GM12891 (cell line): ENCODE results near the gene ISG20L2.

ENCODE experiments used
- DNase-seq: peaks from one replicate; pipeline ENCODE4 v3.0.0; 2011; ENCODE audit warnings: low spot score; ENCODE audit not compliant: insufficient read length
- FAIRE-seq: peaks from 2 replicates; lab custom pipeline; 2011; peaks lifted over from hg19 to GRCh38; lab: Jason Lieb, UNC
- PAX5 ChIP-seq: IDR thresholded peaks from 2 replicates; pipeline ENCODE4 v1.6.1; 2011; ENCODE audit warnings: low read length, moderate library complexity, mild to moderate bottlenecking; ENCODE audit not compliant: insufficient read depth, severe bottlenecking
- POLR2A ChIP-seq: IDR thresholded peaks from 2 replicates; pipeline ENCODE4 v1.6.1; 2011; ENCODE audit warnings: low read depth, low read length, control low read depth
- POLR2AphosphoS5 ChIP-seq: IDR thresholded peaks from 2 replicates; pipeline ENCODE4 v1.6.1; 2011; ENCODE audit warnings: low read depth, low read length, control low read depth
- POU2F2 ChIP-seq: IDR thresholded peaks from 2 replicates; pipeline ENCODE4 v1.6.1; 2011; ENCODE audit warnings: low read depth, mild to moderate bottlenecking, control low read depth, low read length, moderate library complexity
- SPI1 ChIP-seq: IDR thresholded peaks from 2 replicates; pipeline ENCODE4 v1.6.1; 2011; ENCODE audit warnings: low read depth, low read length, control low read depth
- TAF1 ChIP-seq: IDR thresholded peaks from 2 replicates; pipeline ENCODE4 v1.6.1; 2011; ENCODE audit warnings: low read depth, low read length, control low read depth

The ISG20L2 gene

DNA sequence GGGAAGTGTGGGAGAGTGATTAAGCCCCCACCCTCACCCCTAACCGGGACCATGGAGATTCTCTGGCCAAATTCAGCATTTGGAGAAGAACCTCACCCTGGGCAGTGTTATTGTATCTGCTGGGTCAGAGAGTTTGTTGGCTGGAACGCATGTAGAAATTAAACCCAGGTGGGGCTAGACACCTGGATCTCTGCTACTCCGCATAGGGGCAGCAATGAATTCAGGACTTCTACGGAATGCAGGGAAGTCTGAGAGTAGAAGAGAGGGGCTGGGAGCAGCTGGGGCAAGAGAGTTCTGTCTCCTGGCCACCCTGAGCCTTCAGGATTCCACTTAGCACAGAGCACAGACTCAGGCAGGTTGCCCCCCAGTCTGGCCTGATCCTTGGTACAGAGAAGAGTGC lies 19.5 kb downstream of the ISG20L2 start:
- no peak for DNase-seq
- FAIRE-seq, result no peak
- no peak for TF ChIP-seq PAX5

DNA sequence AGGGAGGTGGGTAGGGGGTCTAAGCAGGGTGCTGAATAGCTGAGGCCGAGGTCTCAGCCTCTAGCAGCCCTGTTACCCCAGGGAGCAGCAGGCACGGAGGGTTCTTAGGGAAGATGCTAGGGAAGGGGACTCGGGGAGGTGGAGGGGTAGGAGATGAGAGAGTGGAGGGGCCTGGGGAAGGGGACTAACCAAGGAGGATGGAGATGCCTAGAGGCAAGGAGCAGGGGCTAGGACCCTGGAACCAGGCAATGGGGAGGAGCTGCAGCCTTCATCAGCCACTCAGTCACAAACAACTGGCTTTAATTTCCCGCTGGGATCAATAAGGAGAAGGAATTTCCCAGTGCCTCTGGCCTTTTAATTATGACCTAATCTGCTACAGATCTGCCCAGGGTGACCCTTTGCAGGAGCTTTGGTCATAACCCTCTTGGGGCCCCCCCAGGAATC lies 20.3 kb downstream of the ISG20L2 start:
- TF ChIP-seq TAF1 (no peak), POLR2A (no peak), SPI1 (no peak), POU2F2 (no peak), POLR2AphosphoS5 (no peak), PAX5 (no peak)
- FAIRE-seq, result no peak
- DNase-seq, result no peak

DNA sequence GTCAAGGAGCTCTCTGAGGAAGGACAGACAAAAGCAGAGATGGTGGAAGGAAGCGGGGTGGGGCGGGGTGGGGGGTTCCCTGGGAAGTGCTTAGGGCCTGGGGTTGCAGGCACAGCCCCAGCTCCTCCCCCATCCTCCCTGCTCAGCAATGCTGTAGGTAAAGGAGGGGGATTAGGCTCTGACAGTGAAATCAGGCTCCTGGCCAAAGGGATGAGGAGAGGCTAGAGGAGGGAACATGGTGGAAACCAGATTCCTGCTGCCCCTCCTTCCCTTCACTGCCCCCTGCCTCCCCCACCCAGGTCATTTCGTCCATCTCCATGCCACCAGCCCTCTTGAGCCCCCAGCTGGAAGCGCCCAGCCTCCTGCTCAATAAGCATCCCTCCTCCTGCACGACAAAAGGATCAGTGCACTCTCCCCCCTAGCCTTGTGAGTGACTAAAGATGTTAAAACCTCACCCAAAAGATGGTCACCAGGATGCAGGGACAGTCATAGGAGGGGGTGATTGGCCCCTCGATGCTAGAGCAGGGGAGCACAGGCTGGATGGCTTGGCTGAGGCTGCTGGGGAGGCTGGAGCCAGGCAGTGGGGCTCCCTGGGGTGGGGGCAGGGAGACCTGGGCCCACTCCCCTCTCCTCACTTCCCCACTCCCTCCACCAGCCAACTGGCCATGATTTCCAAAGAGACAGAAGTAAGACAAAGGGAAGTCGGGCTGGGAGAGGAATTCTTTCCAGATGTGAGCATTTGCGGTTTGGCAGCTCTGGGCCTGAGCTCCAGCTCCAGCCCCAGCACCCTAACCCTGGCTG lies 20.9 kb downstream of the ISG20L2 start:
- FAIRE-seq (no peak), DNase-seq (no peak)
- no peak for TF ChIP-seq PAX5

DNA sequence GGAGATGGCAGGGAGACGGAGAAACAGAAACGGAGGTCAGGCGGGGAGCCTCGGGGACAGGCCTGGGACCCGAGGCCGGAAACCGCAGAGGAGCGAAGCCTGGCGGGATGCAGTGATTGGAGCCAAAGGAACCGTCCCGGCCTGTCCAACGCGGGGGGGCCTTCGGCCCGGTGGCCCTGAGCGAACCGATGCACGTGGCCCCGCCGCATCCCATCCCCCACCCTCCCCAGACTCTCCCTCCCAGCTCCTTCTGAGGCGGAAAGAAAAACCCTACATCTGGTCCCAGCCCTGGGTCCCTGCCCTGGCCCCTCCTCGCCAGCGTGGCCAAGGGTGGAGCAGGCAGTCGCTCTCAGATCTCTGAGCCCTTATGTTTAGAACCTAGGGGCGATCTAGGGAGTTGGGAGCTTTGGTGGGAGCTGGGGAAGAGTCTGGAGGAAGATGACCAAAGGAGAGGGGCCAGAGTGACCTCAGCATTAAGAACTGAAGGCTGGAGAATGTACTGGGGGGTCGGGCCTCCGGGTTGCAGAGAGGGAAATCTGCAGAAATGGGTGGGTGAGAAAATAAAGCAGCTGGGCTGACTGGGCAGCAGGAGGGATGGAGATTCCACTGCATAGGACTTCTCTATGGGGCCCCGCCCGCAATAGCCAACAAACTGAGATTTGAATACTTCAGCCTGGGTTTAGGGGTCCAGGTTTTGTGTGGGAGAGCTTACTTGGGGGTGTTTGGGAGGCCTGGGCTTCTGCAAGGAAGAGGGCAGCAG lies 21.7 kb downstream of the ISG20L2 start:
- TF ChIP-seq POLR2A (no peak), SPI1 (no peak), PAX5 (no peak), TAF1 (no peak), POU2F2 (no peak), POLR2AphosphoS5 (no peak)
- FAIRE-seq, result no peak
- no peak for DNase-seq

DNA sequence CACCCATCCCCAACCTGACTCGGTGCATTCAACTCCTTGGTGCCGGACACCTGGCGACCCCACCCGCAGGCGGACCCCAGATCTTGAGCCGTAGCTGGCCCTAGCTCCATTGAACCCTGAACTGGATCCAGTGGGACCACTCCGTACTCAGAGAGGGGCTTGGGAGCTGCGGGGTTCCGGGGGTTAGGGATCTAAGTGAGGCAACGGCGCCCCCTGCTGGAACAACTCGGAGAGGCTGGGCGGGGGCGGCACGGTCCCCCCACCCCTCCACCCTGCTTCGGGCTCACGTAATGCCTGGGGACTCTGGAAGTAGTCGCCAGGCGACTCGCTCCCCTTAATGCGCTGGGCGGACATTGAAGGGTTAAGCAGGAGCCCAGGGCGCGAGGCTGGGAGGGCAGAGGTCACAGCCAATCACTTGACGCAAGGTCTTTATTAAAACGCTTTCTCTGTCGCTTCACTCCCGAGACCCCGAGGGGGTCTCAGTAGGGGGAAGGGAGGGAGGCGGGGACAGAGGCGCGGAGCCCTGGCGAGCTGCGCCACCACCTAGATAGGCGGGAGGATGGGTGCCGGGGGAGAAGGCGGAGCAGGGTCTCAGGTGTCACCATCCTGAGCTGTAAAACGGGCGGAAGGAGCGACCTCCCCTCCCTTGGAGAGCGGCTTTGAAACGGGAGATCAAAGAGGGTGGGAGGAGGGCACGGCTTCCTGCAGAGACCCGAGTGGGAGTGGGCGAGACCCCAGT lies 22.5 kb downstream of the ISG20L2 start:
- TF ChIP-seq POLR2A, result no peak
- TF ChIP-seq SPI1, result no peak
- TF ChIP-seq TAF1, result no peak
- no peak for TF ChIP-seq PAX5
- TF ChIP-seq POU2F2, result no peak
- no peak for TF ChIP-seq POLR2AphosphoS5
- FAIRE-seq (peak; percentile 78), DNase-seq (peak; percentile 86)

DNA sequence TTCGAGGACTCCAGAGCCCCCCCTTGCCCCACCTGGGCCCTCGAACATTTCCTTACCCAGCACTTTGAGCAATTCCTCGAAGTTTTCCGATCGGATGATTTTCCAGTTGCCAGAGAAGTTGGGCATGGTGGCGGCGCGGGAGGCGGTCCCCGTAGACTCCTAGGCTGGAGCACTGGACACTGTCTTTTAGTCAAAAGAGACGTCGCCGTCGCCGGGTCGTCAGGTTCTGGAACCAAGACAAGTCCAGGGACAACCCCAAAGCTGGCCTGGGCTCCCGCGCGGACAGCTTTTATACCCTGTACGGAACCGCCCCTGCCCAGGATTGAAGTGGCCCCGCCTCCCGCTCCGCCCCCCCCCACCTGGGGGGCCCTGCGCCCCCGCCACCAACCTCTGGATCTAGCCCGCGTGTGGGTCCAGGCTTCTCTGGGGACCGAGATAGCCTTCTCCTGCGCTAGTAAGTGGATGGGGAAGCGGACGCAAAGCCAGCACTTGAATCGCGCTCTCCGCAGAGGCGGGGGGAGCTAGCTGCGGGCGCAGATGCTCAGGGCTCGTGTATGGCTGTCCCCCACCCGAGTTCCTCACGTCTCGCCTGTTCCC lies 23.1 kb downstream of the ISG20L2 start, which contains the start of gene CRABP2:
TSS of gene CRABP2 (minus strand) at position 263 of the 597 bp plus-strand sequence. CDS start at position 126, 137 bp downstream.
- TF ChIP-seq POU2F2 (no peak), TAF1 (no peak), SPI1 (no peak), POLR2A (no peak), POLR2AphosphoS5 (no peak), PAX5 (no peak)
- DNase-seq (peak; percentile 51), FAIRE-seq (peak; percentile 20)

DNA sequence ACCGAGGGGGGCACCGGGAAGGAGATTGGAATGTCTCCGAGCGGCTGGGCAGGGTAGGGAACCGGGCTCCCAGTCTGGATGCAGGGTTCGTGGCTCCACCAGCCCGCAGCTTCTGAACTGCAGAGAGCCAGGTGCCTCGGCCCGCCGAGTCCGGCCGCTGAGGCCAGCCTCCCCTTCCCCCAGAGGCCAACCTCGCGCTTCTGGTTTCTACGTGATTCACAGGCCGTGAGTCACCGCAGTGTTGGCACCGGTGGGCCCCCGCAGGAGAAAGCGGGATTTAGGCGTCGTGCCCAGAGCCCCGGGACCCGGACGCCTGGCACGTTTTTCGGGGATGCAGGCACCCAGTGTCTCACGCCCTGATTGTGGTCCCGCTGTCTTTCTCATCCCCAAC lies 23.6 kb downstream of the ISG20L2 start:
- FAIRE-seq (no peak), DNase-seq (no peak)
- no peak for TF ChIP-seq TAF1
- no peak for TF ChIP-seq PAX5
- TF ChIP-seq POLR2A, result no peak
- TF ChIP-seq POLR2AphosphoS5, result no peak
- no peak for TF ChIP-seq SPI1
- TF ChIP-seq POU2F2, result no peak

DNA sequence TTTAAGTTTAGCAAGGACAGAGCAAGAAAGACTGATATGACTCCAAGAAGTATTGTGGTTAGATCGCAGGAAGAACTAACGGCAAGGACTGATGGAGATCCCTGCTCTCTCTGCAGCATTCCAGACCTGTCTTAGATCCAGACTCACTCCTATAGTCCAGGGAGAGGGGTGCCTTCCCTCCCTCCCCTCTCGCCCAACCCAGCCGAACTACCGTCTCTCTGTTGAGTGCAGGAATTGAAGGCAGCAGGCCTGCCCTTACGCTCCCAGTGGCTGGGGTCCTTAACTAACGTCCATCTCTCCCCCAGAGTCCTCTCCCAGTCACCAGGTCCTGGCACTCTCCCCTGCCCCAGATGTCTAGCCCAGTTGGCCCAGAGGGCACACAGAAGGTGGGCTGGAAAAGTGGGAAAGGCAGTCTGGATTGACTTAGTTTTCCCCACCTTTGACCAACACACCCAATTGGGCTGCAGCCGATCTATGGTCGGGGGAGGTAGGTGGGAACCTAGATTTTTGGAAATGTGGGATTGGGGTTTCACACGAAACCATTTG lies 24.3 kb downstream of the ISG20L2 start:
- FAIRE-seq (no peak), DNase-seq (no peak)
- TF ChIP-seq POLR2AphosphoS5, result no peak
- TF ChIP-seq SPI1, result no peak
- TF ChIP-seq TAF1, result no peak
- TF ChIP-seq PAX5, result no peak
- TF ChIP-seq POLR2A, result no peak
- TF ChIP-seq POU2F2, result no peak
